Keratinocyte (primary cell): Measurements from ENCODE around the gene BICDL1.
"Not testable (repeated sequence)": the region's sequence is repeated elsewhere in the genome, so short reads cannot be mapped to it uniquely, and the experiment has no call there.

Experiments used
- EZH2 ChIP-seq: IDR thresholded peaks from one replicate; pipeline ENCODE4 v1.6.1; 2012; ENCODE audit warnings: inconsistent platforms, mild to moderate bottlenecking, low read length, moderate library complexity
- TF ChIP-seq, protein P1 (sequence below), 3 experiments: IDR thresholded peaks in 1 of 3; conservative IDR thresholded peaks in 1 of 3; optimal IDR thresholded peaks in 1 of 3; 2 replicates in 2 of 3; 3 replicates in 1 of 3; pipeline versions ENCODE3 to v1.5.1; 2011; ENCODE audit warnings: low read length in 3 of 3, mild to moderate bottlenecking in 3 of 3, moderate library complexity in 2 of 3, control low read depth in 1 of 3, inconsistent platforms in 1 of 3; ENCODE audit not compliant: insufficient read depth in 2 of 3; ENCODE audit errors: extremely low read depth in 1 of 3

DNA sequence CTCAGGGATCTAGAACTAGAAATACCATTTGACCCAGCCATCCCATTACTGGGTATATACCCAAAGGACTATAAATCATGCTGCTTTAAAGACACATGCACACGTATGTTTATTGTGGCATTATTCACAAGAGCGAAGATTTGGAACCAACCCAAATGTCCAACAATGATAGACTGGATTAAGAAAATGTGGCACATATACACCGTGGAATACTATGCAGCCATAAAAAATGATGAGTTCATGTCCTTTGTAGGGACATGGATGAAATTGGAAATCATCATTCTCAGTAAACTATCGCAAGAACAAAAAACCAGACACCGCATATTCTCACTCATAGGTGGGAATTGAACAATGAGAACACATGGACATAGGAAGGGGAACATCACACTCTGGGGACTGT, 56.3 kb downstream of the BICDL1 start:
- TF ChIP-seq, protein P1, sequence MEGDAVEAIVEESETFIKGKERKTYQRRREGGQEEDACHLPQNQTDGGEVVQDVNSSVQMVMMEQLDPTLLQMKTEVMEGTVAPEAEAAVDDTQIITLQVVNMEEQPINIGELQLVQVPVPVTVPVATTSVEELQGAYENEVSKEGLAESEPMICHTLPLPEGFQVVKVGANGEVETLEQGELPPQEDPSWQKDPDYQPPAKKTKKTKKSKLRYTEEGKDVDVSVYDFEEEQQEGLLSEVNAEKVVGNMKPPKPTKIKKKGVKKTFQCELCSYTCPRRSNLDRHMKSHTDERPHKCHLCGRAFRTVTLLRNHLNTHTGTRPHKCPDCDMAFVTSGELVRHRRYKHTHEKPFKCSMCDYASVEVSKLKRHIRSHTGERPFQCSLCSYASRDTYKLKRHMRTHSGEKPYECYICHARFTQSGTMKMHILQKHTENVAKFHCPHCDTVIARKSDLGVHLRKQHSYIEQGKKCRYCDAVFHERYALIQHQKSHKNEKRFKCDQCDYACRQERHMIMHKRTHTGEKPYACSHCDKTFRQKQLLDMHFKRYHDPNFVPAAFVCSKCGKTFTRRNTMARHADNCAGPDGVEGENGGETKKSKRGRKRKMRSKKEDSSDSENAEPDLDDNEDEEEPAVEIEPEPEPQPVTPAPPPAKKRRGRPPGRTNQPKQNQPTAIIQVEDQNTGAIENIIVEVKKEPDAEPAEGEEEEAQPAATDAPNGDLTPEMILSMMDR (optimal IDR thresholded peaks at IDR 0.05 in 1 of 3, IDR thresholded peaks at IDR 0.05 in 1 of 3, conservative IDR thresholded peaks at IDR 0.05 in 1 of 3; ENCODE audit: extremely low read depth in 1 of 3, insufficient read depth in 2 of 3, low read length in 3 of 3), result not testable (repeated sequence)
- not testable (repeated sequence) for TF ChIP-seq EZH2
